ENCODE results near the gene PCDH9. TPM values are rescaled to one million over a fixed set of nuclear protein-coding genes. Genes with fewer than 3 reads are reported as not detected.

The PCDH9 gene
- total RNA-seq, 6 donors from 2014 or later = 3.1 to 19.4 (median 7.8) TPM

DNA sequence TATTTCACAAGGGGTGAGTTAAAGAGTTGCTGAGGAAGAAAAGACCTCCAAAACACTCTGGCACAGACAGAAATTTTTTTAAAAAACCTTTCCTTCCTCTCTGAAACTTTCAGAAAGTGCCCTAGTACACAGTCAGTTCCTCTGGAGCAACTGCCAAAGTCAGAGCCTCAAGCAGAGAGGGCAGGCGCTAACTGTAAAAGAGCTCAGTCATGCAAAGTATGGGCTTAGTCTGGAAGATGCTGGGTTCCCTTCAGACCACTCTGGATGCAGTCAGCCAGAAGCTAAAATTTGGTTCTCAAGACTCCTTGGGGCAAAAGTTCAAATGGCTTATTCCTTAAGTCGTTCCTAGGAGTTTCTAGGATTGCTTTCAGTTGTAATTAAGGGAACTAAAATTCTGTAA, 671.6 kb downstream of the PCDH9 start:
- H3K9me3 ChIP-seq = no peaks in the 10 kb centered on the region
- H3K27ac ChIP-seq = no peak overlapping the region
- no peaks in the 10 kb centered on the region for H3K4me1 ChIP-seq
- H3K36me3 ChIP-seq = no peaks in the 10 kb centered on the region
- WGBS, 2 donors = 67 to 71% methylated on average over 2 of the region's 2 CpGs
- H3K27me3 ChIP-seq = no peaks in the 10 kb centered on the region
- no peak for ATAC-seq (ENCODE audit: low FRiP score in 2 of 2)
- DNase-seq = no peak
- TF ChIP-seq POLR2A (IDR thresholded peaks at IDR 0.05) (no peak), POLR2AphosphoS5 (IDR thresholded peaks at IDR 0.05) (no peak)
- H3K4me3 ChIP-seq = no peak overlapping the region

DNA sequence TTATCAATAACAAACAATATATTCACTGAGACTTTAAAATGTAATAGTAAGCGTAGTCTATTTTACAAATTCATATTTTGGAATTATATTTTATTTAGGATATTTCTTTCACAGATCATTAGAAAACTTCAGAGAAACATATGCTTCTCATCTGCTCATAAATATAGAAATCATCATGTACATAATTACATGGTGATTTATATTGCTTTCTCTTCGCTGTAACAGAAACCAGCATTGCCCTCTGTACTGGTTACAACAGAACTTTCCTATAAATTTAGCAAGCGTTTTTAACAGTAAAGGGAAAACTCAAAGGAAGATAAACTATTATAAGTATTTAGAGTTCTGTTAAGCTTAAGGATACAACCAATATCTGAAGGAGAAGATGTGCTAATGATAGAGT, 672.8 kb downstream of the PCDH9 start:
- H3K27ac ChIP-seq = no peak overlapping the region
- DNase-seq (no peak), ATAC-seq (ENCODE audit: low FRiP score in 2 of 2) (no peak)
- TF ChIP-seq, protein P1, sequence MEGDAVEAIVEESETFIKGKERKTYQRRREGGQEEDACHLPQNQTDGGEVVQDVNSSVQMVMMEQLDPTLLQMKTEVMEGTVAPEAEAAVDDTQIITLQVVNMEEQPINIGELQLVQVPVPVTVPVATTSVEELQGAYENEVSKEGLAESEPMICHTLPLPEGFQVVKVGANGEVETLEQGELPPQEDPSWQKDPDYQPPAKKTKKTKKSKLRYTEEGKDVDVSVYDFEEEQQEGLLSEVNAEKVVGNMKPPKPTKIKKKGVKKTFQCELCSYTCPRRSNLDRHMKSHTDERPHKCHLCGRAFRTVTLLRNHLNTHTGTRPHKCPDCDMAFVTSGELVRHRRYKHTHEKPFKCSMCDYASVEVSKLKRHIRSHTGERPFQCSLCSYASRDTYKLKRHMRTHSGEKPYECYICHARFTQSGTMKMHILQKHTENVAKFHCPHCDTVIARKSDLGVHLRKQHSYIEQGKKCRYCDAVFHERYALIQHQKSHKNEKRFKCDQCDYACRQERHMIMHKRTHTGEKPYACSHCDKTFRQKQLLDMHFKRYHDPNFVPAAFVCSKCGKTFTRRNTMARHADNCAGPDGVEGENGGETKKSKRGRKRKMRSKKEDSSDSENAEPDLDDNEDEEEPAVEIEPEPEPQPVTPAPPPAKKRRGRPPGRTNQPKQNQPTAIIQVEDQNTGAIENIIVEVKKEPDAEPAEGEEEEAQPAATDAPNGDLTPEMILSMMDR (IDR thresholded peaks at IDR 0.05) = no peak
- no peak for TF ChIP-seq EP300 (IDR thresholded peaks at IDR 0.05)
- TF ChIP-seq POLR2A (IDR thresholded peaks at IDR 0.05) = no peak
- no peak for TF ChIP-seq POLR2AphosphoS5 (IDR thresholded peaks at IDR 0.05)
- H3K27me3 ChIP-seq = no peaks in the 10 kb centered on the region
- WGBS, 2 donors = 86% methylated on average over 3 of the region's 3 CpGs
- H3K4me1 ChIP-seq = no peaks in the 10 kb centered on the region
- H3K4me3 ChIP-seq = no peak overlapping the region
- H3K9me3 ChIP-seq = no peaks in the 10 kb centered on the region
- H3K36me3 ChIP-seq = no peaks in the 10 kb centered on the region

DNA sequence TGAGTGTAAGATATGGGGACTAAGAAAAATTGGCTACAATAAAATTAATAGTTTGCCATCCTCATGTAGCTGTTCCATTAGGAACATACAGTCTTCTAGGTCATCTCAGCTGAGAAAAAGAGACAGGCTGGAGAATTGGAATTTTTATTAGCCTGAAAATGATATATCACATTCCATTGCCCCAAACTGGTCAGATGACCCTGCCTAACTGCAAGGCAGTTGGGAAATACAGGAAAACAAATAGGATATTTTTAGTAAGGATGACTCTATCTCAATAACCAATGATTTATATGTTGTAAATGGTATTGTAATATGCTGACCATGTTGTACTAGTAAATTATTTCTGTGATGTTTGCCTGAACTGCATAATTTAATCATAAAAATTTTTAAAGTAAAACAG, 673.8 kb downstream of the PCDH9 start:
- ATAC-seq (ENCODE audit: low FRiP score in 2 of 2) = no peak
- no peaks in the 10 kb centered on the region for H3K27me3 ChIP-seq
- TF ChIP-seq EP300 (IDR thresholded peaks at IDR 0.05) (no peak), POLR2A (IDR thresholded peaks at IDR 0.05) (no peak), POLR2AphosphoS5 (IDR thresholded peaks at IDR 0.05) (no peak)
- no peaks in the 10 kb centered on the region for H3K4me1 ChIP-seq
- H3K36me3 ChIP-seq = no peaks in the 10 kb centered on the region
- no peak for DNase-seq
- H3K9me3 ChIP-seq = no peaks in the 10 kb centered on the region
- H3K27ac ChIP-seq = no peak overlapping the region
- H3K4me3 ChIP-seq = no peak overlapping the region

DNA sequence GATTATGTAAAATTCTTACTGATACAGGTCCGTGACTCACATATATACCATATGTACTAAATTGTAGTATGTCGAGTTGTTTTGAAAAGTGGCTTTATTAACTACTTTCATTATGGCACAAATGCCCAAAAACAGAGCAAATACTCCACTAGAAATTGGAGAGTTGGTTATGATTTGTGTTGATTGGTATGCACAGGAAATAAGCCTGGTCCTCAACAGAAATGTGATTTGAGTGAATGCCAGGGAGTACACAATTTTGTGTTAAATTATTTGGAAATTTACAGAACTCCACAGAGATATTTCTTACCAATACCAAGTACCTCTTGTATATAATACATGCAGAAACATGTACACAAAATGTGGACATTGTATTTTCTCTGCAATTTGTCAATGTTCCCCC, 676.7 kb downstream of the PCDH9 start:
- TF ChIP-seq POLR2AphosphoS5 (IDR thresholded peaks at IDR 0.05) = no peak
- no peak for TF ChIP-seq EP300 (IDR thresholded peaks at IDR 0.05)
- TF ChIP-seq, protein P1 (IDR thresholded peaks at IDR 0.05) = no peak
- TF ChIP-seq POLR2A (IDR thresholded peaks at IDR 0.05) = no peak
- Histone ChIP-seq H3K27me3 (no peaks in the 10 kb centered on the region), H3K27ac (no peak overlapping the region), H3K4me1 (no peaks in the 10 kb centered on the region), H3K36me3 (no peaks in the 10 kb centered on the region), H3K4me3 (no peak overlapping the region), H3K9me3 (no peaks in the 10 kb centered on the region)
- WGBS, 2 donors = 85 to 87% methylated on average over 2 of the region's 2 CpGs
- ATAC-seq (ENCODE audit: low FRiP score in 2 of 2) (no peak), DNase-seq (no peak)

DNA sequence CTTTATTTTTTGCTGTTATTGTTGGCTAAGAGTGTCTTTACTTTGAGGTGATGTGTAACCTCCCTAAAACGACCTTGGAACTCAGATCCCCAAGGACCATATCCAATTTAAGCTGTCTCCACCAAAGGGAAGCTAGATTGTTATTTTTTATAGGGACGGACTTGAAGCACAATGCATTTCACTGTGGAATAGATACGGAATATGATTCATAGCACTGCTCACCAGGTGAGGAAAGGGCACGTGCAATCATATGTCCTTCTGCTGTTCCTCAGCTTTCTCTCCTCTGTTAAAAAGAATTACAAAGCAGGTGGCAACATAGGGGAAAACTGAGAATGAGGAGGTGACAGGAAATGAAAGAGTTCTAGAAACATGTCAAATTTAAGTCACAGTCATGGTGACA, 679.0 kb downstream of the PCDH9 start:
- ATAC-seq (ENCODE audit: low FRiP score in 2 of 2) (no peak), DNase-seq (no peak)
- no peaks in the 10 kb centered on the region for H3K36me3 ChIP-seq
- H3K27ac ChIP-seq = no peak overlapping the region
- no peak overlapping the region for H3K4me3 ChIP-seq
- no peaks in the 10 kb centered on the region for H3K27me3 ChIP-seq
- H3K9me3 ChIP-seq = no peaks in the 10 kb centered on the region
- H3K4me1 ChIP-seq = no peaks in the 10 kb centered on the region
- TF ChIP-seq EP300 (IDR thresholded peaks at IDR 0.05) = no peak
- WGBS, 2 donors = 79 to 80% methylated on average over 4 of the region's 4 CpGs

DNA sequence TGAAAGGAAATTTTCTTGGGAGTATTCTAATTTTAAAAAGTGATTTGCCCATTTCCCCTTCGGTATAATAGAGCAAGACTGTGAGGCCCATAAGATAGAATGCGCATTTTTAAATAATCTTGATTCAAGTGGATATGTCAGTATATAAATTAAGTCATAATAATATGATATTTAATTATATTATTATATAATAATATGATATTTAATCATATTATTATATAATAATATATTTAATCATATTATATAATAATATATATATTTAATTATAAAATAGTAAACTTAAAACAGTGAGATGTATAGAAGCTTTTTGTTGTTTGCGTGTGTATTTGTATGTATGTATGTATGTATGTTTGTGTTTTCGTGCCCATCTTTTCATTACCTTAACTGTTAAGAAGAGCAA, 682.5 kb downstream of the PCDH9 start:
- H3K4me1 ChIP-seq = no peaks in the 10 kb centered on the region
- H3K27ac ChIP-seq = no peak overlapping the region
- ATAC-seq (ENCODE audit: low FRiP score in 2 of 2) (no peak), DNase-seq (no peak)
- H3K36me3 ChIP-seq = no peaks in the 10 kb centered on the region
- WGBS, 2 donors = 92 to 95% methylated on average over 4 of the region's 4 CpGs
- H3K9me3 ChIP-seq = no peaks in the 10 kb centered on the region
- TF ChIP-seq EP300 (IDR thresholded peaks at IDR 0.05) = no peak
- TF ChIP-seq POLR2A (IDR thresholded peaks at IDR 0.05) = no peak
- no peak for TF ChIP-seq POLR2AphosphoS5 (IDR thresholded peaks at IDR 0.05)
- TF ChIP-seq, protein P1 (IDR thresholded peaks at IDR 0.05) = no peak
- H3K4me3 ChIP-seq = no peak overlapping the region
- no peaks in the 10 kb centered on the region for H3K27me3 ChIP-seq

All from upper lobe of left lung (tissue), 6 donors.